Renal cortex interstitium (tissue), 11 donors: ENCODE measurements around the gene SCYGR3. TPM values are rescaled to one million over a fixed set of nuclear protein-coding genes. Genes with fewer than 3 reads are reported as not detected.
"Not testable (repeated sequence)": the region's sequence is repeated elsewhere in the genome, so short reads cannot be mapped to it uniquely, and the experiment has no call there.

ENCODE experiments used
- DNase-seq, 11 donors: peaks; one replicate each; pipeline ENCODE4 v3.0.0-alpha.2; 2013; ENCODE audit warnings: low read depth in 9 of 11, low spot score in 4 of 11; ENCODE audit errors: extremely low read depth in 1 of 11
- polyA plus RNA-seq, 3 donors: library from polyadenylated mRNA; unstranded; fragments of 120-200 nt; gene quantifications; one replicate each; pipeline ENCODE4 v1.2.1, GENCODE V29; 2013; ENCODE audit not compliant: insufficient read length in 3 of 3

SCYGR3 gene
- polyA plus RNA-seq, 3 donors = not detected

DNA sequence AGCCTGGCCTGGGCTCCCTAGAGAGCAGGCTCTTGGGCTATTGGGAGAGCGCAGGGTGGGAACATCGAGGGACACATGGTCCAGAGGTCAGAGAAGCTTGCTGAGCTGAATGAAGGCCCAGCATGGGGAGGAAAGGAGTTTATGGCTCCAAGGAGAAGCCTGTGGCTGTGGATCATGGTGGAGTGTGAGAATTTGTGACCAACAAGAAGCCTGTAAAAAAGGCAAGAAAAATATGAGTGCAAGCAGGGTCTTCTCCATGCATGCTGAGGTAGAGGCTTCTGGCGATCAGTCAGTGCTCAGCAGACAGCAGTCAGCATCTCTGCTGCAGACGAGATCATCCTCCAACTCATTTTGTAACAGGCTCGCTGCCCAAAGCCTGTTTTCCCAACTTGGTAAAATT is 1.3 kb upstream of the SCYGR3 start:
- no peak for DNase-seq

DNA sequence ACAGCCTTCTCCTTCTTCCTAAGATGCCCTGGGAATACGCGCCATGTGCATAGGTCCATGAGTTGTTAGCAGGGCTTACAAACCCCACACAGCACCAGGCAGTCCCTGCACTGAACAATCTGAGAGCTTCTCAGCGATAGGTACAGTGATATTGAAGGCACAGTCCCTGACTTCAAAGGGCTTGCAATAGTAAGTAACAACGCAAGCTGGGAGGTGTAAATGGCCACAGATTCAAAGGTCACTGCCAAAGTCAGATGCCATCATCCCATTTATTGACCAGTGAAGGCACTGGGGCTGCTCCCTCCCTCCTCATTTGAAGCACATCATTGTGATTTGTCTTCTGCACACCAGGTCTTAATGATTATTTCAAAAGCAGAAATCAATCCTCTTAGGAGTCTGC is 541 bp upstream of the SCYGR3 start:
- no peak for DNase-seq

DNA sequence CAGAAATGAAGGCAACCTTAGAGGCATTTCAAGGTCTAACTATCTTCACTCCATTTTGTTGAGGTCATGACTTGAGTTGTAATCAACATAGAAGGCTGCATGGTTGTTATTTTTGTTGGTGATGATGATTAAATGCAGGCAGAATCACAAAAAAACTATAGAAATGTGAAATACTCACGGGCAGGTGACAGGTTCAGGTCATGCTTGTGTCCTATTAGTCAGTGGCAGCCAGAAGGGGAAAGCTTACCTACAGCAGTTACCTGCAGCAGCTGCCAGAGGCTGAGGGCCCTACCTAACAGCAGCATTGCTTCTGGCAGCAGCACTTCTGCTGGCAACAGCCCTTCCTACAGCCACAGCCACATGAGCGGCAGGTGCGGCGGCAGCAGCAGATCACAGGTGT is 394 bp downstream of the SCYGR3 start:
- DNase-seq = no peak

DNA sequence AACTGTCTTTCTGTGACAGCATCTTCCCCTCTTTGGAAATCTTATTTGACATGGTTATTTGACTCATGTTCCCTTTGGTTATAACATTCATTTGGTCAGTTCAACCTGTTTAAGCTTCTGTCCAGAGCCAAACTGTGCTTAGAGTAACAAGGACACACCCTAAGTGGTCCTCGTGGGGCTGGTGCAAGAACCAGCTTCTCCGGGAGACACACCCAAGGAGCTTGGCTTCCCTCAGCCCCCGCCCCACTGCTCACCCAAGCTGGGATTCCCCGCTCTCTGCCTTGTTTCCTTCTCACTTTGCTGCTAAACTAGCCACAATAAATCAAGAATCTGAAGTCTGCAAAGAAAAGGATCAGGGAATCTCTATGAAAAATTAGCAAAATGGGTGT is 1.4 kb downstream of the SCYGR3 start:
- DNase-seq = no peak

DNA sequence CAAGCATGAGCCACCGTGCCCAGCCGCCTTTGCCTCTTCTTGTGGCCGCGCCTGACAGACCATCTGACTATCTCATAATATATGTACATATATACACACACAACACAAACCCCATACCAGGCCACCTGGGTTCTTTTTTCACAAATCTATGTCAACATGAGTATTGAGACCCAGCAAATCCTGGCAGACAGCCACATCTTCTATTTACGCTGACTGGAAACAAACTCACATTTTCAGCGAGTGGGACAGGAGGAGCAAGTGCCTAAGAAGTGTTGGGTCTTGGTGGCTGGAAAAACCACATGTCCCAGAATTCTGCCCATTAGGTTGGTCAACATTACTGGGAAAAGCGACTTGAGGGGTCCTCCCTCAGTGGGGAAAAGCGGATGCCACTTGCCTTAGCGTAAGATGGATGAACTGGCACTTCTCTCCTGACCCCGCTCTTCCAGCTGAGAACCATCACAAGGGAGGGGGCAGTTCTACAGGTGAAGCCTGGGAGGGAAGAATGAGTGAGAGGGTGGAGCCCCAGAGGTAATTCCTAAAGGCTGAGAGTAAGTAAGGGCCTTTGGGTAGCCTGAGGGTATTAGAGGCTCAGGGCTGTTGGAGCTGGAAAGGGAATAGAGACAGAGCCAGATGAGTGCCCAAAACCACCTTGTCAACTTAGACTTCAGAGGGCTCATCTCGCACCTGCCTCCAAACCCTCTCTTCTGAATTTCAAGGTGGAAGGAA is 1.9 kb downstream of the SCYGR3 start:
- DNase-seq = no peak

DNA sequence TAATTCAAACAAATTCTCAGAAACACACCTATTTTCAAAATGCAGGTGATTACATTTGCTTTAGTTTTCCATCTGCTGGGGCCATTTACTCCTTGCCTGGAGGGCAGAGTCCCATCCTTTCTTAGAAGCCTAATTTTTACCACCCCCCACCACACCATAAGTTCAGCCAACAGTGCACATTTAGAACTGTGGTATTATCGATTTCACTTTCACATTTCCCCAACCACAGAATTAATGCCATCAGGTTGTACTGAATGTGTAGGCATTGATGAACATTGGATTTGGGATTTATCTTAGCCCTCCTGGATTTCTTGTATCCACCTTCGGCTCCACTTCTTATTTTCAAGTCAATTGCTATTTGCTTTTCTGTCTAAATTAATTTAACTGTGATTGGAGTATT is 4.5 kb downstream of the SCYGR3 start:
- no peak for DNase-seq

DNA sequence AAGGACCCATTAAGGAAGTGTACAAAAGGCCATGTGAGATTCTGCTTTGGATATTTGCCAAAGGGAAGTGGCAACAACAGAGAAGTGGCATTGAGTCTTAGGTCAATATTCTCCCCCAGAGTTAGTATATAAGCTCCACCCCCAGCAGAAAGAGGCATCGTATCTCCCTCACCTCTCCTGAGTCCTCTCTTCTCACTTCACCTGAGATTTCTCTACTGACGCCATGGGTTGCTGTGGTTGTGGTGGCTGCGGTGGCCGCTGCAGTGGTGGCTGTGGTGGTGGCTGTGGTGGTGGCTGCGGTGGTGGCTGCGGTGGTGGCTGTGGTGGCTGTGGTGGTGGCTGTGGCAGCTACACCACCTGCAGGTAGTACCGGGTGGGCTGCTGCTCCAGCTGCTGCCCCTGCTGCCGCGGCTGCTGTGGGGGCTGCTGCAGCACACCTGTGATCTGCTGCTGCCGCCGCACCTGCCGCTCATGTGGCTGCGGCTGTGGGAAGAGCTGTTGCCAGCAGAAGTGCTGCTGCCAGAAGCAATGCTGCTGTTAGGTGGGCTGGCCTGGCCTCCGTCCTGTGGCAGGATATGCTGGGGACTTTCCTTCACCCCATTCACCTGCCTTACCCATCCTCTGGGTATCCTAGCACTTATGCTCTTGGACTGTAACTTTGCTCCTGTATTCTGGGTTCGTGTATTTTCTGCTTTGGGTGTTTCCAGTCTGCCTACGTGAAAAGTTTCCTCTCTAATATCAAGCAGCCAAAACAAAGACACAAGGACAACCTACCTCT is 5.9 kb downstream of the SCYGR3 start:
- DNase-seq = no peak

DNA sequence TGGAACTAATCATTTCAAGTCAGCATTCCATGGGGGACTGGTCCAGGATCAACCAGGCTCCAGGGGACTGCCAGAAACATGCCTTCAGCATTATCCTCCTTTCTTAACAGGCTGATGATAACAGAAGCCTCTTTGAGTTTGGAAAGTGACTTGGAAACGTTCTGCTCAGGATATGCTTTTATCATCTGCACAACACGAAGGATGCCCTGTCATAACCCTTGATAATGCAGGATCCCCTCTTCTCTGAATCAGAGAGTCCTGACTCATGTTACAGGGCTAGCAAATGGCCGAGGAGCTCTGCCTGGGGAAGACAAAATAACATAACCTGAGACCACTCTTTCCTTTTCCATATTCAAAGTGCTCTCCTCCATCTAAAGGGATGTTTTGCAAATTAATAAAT is 6.7 kb downstream of the SCYGR3 start:
- DNase-seq = no peak

DNA sequence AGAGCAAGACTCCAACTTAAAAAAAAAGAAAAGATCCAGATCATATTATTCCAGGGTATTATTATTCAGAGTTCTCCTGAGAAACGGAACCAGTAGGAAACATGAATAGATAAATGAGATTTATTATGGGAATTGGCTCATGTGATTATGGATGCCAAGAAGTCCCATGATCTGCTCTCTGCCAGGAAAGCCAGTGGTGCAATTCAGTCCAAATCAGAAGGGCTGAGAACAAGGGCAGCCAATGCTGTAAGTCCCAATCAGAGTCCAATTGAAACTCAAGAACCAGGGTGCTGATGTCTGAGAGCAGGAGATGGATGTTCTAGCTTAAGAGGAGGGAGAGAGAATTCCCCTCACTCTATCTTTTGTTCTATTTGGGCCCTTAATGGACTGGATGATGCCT is 8.2 kb downstream of the SCYGR3 start:
- no peak for DNase-seq

DNA sequence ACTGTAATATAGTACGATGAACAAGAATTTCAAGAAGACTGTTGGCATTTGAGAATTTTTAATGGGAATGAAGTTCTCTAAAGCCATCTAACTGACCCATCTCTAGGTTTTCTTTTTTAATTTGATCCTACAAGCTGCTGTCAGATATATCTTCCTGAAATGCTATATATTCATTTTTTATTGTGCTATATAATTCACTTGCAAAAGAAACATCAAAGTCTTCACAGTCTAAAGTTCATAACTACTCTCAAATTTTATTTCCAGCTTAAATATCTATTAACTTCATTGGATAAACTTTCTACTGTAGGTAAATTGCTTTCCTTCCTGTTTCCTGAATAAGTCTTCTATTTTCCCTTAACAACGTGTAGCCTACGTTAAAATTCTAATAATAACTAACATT is 12.3 kb downstream of the SCYGR3 start:
- no peak for DNase-seq

DNA sequence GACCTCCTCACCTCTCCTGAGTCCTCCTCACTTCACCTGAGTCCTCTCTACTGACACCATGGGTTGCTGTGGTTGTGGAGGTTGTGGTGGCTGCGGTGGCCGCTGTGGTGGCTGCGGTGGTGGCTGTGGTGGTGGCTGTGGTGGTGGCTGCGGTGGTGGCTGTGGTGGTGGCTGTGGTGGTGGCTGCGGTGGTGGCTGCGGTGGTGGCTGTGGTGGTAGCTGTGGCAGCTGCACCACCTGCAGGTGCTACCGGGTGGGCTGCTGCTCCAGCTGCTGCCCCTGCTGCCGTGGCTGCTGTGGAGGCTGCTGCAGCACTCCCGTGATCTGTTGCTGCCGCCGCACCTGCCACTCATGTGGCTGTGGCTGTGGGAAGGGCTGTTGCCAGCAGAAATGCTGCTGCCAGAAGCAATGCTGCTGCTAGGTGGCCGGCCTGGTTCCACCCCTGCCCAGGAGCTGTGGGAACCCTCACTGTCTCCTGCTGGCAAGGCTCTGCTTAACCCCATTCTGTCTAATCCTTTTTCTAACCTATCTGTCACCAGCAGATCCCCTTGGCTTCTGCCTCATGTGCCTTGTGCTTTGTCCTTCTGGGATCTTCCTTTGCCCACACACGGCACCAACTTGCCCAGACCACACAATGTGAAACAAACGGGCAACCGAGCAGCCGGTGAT is 15.7 kb downstream of the SCYGR3 start, which contains the start of gene SCYGR2:
Gene SCYGR2, plus strand, starts transcription at position 59 of the 669 bp plus-strand sequence. Its CDS starts 0 bp downstream, at position 59.
- not testable (repeated sequence) for DNase-seq

DNA sequence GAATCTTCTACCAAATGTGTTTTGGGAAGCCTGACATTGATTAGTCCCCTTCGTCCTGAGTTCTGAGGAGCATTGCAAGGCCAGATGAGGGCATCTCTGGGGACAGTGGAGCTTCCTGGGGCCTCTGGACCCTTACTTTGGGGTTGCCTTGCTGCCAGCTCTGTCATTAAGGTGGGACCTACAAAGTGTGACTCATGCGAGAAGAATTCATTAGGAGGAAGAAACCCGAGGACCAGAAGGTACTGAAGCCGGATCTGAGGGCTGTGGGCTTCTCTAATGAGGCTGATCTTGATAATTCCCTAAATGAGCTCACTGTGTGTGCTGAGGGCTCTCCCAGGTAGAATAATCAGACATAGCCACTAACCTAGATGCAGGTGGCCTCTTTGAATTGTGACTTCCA is 16.6 kb downstream of the SCYGR3 start:
- DNase-seq = no peak

DNA sequence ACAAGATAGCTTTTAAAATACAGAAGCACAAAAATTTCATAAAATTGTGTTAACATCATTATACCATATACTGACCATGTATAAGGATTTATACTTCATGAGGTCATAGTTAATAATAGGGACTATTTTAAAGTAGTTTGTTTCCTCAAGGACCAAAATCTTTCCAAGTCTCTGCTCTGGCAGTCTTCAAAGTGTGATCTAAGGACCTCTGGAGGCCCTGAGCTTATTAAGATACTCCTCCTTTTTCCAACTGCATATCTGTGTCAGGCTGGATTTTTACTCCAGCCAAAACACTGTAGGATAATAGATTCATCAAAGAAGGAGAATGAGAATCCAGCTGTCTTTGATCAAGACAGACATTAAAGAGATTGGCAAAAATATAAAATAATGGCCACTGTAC is 17.6 kb downstream of the SCYGR3 start:
- DNase-seq = no peak

DNA sequence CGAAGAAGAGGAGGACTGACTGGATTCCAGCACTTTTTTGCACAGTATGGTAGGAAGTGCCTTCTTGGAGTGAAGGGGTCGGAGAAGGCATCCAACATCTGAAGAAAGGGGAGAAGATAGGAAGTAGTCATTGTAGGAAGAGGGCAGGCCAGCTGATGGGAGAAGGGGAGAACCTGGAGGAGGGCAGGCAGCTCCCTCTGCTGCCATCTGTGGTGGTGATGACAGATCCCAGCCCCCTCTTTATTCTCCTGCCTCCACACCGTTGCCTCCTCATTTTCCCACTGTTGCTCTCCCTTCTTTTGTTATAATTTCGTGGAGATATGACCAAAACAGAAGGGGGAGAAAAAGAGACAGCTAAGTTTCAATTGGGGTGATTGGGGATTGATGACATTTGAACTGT is 18.8 kb downstream of the SCYGR3 start:
- no peak for DNase-seq

DNA sequence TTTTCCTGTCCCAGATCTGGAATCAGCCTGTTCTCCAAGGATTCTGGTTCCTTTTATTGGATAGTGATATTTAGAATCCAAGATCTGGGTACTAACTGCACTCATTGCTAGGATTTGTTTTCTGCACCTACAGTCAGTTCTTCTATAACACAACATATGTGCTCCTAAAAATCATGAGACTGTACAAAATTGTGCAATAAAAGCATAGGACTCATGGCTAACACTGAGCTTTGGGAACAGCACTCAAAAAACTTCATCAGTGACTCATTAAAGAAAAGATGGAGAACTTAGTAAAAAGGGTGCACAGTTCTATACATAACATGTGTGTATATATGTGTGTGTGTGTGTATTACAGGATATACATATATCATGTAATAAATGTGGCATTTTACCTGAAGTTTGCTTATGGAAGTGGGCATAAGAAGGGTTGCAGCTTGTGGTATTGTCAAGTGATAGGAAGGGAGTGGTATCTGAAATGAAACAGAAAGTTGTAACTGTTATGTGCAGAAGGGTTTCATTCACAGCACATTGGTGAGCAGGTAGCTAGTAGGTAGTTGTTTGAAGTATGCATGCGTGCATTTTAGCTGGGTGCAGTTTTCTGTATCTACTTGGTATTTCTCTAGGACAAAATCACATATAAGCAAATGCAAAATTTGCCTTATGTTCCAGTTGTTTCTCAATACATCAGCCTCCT is 21.8 kb downstream of the SCYGR3 start:
- no peak for DNase-seq

DNA sequence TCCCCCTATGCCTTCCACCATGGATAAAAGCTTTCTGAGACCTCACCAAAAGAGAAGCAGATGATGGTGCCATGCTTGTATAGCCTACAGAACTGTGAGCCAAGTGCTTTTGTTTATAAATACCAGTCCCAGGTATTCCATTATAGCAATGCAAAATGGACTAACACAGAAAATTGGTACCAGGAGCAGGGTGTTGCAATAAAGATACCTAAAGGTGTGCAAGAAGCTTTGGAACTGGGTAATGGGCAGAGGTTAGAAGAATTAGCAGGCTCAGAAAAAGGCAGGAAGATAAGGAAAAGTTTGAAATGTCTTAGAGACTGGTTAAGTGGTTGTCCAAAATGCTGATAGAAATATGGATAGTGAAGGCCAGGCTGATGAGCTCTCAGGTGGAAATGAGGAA is 32.3 kb downstream of the SCYGR3 start:
- DNase-seq = no peak

DNA sequence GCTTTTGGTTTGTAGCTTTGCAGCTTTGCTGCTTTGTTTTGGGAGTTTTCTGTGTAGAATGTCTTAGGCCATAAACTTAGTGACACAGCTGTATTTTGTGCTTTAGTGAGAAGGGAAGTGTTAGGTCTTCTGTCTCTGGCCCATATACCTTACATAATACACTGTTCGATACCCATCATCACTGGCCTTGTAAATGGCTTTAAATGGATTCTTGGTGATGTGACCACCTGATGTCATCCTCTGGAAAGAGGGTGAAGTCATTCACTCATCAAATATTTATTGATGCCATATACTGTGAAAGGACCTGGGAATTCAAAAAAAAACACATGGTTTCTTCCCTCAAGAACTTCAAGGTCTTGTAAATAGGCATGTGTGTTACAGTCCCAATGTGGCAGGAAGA is 34.8 kb downstream of the SCYGR3 start:
- no peak for DNase-seq

DNA sequence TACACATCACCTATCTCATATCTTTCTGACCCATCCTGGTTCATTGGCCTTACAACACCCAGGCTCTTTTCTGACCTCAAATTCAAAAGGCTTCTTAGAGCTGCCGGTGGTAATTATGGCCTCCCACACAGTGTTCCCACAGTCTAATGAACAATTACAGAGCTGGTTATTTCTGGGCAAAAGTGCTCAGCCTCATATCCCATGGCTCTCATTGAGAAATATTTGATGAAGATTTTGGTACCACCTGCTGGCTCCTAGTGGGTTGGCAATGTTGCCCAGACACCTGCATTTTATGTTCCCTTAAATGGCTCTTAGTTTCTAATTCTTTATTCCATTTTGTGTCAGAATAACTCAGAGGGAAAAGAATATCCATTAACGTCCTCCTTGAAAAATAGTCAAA is 36.0 kb downstream of the SCYGR3 start:
- DNase-seq = no peak

DNA sequence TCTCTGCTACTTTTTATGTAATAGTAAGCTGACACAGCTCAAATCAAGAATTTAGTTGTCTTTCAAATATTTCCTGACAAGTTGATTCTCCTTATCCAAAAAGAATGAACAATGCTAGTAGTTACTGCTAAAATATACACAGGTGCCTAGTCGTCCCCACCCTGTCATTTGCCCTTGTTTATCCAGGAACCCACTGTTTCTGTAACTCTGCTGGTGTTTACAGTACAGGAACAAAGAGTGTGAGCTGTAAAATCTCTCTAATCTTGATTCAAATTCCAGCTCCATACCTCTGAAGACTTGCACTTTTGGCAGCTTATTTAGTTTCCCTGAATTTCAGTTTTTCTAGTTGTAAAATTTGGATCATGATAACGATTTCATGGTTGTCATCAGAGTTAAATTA is 37.1 kb downstream of the SCYGR3 start:
- no peak for DNase-seq

DNA sequence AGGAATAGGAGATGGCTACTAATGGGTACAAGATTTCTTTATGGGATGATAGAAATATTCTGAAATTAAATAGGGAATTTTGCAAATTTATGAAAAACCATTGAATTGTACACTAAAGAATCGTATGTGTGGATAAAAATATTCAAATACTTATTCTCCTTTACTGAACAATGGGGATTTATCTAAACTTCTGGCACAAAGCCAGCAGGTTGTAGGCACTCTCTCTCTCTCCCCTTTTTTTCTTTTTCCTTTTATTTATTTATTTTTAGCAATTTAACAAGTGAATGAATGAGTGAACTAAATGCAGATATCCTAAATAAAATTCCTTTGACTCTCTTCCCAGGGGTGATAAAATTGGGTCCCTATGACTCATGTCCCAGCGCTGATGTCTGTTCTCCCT is 37.8 kb downstream of the SCYGR3 start:
- DNase-seq = no peak
